HG03460 (cell line): ENCODE results near the gene SULT1A2.
"Not testable (repeated sequence)": the region's sequence is repeated elsewhere in the genome, so short reads cannot be mapped to it uniquely, and the experiment has no call there.

Source experiments
- ATAC-seq: cut with Tn5 transposase; IDR thresholded peaks from one replicate; pipeline ENCODE4 v1.9.1; 2021; ENCODE audit not compliant: unreplicated experiment

Gene SULT1A2

DNA sequence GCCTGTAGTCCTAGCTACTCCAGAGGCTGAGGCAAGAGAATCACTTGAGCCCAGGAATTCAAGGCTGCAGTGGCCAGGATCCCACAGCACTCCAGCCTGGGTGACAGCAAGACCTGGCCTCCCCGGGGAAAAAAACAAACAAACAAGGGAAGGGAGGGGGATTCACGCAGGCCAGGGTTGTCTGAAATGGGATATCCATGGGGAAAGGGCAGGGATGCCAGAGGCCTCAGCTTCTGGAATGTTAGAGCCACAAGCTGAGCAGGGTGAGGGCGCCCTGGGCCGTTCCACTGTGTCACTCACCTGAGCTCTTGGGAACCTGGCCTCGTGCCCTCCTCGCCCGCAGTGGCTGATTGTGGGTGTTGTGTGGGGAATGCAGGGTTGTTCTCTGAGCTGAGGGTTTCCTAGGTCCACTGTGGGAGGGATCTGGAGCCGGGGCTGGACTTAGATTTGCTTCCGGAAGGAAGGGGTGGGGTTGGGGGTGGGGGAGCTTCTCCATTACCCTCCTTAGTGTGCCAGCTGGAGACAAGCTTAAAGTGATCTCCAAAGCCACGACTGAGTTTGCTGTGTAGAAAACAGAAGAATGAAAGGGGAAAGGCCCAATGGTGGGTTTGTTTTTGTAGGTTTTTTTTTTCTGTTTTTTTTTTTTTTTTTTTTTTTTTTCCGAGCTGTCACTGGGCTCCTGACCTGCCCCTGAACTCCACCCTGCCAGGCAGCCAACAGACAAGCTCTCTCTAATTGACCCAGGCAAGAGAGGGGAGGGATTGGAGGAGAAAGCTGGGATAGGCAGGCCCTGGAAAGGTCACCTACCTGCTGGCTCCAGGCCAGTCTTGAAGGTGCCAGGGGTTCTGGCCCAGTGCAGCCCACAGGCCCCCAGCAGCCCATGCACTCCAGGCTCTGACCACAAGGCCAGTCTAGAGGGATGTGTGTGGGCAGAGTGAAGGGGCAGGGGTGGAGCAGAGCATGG lies 13.1 kb upstream of the SULT1A2 start, which contains the start of gene SULT1A1:
Gene SULT1A1 (minus strand): TSS at position 414 of the 964 bp plus-strand sequence. CDS start 1,189 bp downstream, outside the sequence.
- ATAC-seq = no peak

DNA sequence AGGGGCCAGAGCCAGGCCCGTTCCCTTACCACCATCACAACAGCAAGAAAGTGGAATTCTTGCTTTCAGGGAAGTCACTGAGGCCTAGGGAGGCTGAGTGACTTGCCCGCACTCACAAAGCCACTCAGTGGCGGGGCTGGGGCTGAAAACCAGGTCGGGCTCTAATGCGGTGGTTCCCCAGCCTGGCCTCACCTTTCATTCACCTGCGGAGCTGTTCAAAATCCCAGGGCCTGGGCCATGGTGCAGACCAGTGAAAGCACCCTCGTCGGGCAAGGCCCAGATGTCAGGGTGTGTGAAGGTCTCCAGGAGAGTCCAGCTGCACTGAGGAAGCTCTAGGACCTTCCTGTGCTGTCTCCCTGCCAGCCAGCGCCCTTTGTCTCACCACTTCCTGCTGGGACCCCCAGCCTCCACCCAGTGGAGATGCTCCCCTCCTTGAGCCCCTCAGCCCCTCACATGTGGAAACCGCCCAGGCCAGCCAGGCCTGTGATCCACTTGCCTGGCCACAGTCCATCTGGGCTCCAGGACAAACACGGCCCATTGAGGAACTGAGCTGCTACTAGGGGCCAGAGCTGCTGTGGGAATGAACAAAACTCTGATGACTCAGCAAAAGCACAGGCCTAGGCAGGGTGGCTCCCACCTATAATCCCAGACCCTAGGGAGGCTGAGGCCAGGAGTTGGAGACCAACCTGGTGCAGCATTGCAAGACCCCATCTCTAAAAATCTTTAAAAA lies 12.2 kb upstream of the SULT1A2 start:
- not testable (repeated sequence) for ATAC-seq

DNA sequence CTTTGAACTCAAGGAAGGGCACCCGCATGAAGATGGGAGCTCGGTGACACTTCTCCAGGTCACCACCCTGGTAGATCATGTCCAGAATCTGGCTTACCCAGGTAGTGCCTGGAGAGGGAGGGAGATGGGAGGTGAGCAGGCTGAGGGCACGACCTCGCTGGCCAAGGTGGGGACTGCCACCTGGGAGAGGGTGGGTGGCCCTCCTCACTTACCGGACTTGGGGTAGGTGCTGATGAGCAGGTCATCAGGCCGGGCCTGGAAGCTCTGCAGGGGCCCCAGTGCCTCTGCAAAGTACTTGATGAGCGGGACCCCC lies 11.6 kb upstream of the SULT1A2 start:
- not testable (repeated sequence) for ATAC-seq

DNA sequence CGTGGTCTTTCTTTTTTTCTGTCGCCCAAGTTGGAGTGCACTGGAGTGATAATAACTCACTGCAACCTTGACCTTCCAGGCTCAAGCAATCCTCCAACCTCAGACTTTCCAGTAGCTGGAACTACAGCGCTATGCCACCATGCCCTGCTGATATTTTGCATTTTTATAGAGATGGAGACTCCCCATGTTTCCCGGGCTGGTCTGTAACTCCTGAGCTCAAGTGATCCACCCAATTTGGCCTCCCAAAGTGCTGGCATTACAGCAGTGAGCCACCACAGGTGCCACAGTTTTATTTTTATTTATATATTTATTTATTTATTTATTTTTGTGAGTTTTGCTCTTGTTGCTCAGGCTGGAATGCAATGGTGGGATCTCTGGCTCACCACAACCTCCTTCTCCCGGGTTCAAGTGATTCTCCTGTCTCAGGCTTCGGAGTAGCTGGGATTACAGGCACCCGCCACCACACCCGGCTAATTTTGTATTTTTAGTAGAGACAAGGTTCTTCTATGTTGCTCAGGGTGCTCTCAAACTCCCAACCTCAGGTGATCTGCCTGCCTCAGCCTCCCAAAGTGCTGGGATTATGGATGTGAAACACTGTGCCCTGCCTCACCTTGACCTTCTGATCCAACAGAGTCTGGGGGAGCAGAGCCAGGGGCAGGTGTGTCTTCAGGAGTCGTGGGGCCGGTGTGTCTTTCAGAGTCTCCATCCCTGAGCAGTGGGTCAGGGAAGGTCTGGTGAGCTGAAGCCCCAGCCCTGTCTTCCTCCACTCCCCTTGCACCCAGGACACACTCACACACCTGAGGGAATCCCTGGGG lies 11.0 kb upstream of the SULT1A2 start:
- not testable (repeated sequence) for ATAC-seq

DNA sequence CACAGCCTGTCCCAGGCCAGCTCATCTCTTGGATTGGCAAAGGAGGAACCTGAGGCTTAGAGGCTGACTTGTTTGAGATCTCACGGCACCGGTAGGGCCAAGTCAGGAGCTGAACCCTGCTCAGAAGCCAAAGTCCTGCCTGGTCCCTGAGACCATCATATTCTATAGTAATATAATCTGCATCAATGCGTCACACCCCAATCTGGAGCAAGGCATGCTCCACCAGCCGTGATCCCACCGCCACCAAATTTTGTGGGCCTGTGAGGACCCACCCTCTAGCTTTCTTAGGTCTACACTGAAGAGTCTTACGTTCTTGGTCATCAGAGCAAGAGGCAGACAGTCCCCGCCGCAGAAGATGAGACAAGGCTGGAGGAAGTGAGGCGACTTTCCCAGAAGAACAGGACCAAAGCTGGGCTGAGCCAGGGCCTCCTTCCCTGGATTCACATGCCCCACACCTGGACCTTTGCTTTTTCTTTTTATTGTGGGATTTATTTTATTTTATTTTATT lies 10.3 kb upstream of the SULT1A2 start:
- no peak for ATAC-seq

DNA sequence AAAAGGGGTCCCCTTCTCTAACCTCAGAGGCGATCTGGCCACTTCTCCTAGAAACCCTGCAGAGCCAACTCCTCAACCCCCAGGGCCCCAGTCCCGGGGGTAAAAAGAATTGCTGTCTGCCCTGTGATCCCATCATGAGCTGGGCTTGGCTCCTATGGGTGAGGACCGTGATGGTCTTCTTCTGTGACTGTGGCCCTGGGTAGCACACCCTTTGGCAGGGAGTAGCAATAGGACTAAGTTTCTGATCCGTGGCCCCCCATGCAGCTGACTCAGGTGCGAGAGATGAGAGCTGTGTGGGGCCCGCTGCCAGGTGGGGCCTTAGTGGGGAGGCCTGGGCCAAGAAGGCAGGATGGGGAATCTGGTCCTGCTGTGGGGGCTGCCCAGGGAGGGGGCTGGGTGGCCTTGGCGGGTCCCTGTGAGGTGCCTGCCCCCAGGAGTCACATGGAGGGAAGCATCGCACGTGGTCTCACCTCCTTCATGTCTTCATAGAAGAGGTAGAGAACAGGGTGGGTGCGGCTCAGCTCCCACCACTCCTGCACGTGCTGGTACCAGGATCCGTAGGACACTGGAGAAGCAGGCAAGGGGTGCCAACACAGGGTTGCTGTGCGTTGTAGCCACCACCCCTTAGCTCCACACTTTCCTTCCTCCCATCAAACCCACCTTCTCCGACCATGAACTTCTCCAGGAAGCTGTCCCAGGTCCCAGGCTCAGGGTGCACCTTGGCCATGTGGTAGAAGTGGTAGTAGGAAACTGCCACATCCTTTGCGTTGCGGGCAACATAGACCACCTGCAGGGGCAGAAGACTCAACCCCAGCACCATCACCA lies 9.7 kb upstream of the SULT1A2 start:
- no peak for ATAC-seq

DNA sequence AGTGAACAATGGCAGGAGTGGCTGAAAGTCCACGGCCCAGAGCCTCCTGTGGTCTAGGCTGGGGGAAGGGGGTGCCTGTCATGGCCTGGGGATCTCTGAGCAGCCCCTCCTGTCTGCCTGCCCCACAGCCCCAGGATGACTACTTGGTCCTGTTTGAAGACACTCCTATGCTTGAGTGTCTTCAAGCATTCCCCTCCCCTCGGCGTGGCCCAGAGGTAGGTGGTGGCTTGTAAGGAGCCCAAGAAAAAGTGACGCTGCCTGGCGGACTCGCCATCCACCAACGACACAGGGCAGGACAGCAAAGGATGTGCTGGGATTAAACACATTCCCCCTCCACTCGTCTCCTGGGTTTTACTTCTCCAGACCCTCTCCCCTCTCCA lies 7.3 kb upstream of the SULT1A2 start:
- ATAC-seq = no peak

DNA sequence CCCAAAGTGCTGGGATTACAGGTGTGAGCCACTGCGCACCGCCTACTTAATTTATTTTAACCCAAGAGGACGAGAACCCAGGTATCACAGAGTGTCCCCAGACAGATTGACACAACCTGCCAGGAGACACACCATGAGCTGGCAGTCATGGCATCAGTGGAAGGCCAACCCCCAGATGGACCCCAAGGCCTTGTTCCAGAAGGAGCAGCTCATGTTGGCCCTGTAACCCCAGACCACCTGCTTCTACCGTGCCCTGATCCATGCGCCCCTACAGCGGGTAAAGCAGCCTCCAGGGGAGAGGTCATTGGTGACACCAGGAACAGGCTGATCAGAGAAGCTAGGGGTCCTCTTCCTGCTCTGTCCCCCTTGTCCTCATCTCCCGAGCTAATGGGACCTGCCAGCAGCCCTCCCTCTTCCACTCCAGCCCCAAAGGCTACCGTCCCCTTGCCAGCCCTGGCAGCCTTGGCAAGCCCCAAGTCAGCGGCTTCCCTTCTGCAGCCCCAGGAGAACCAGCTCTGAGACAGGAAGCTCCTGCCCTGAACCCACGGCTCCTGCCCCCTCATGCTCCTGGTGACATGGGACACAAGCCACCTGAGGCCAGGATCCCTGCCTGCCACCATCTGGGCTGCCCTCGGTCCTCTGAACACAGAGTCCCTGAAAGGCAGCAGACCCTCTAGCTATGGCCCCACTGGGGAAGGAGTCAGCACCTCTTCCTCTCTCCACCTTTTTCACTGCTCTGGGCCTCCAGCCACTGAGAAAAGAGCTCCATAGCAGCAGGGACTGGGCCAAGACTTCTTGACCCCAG lies 6.7 kb upstream of the SULT1A2 start:
- no peak for ATAC-seq

DNA sequence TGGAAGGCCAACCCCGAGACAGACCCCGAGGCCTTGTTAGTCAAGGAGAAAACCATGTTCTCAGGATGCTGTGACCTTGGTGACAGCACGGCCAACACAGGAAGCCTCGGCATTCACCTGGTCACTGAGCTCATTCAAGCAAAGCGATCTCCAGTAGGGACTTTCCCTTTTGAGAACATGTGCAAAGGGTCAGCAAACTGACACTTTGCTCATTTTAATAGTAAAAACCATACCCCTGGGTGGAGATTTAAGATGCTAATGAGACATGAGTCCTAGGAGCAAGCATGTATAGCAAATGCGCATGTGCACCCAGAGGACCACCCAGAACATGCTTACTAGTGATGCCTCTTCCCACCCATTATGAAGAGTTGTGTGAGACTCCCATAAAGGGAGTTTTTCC lies 5.7 kb upstream of the SULT1A2 start:
- ATAC-seq = no peak

DNA sequence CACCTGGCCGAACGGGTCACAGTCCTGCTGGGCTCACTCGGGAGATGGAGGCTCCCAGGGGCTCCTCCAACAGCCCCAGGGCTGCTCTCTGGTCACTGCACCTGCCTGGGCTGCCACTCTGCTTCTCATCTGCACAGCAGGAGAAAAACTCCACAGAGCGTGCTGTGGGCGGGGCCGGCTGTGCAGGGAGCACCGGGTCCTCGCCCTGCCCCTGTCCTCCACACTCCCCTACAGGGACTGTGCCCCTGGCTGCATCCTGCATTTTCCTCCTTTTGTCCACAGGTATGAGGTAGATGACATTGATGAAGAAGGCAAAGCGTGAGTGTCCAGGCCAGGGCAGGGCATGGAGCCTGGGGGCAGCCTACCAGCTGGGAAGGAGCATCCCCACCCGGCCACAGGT lies 5.2 kb upstream of the SULT1A2 start:
- ATAC-seq = not testable (repeated sequence)

DNA sequence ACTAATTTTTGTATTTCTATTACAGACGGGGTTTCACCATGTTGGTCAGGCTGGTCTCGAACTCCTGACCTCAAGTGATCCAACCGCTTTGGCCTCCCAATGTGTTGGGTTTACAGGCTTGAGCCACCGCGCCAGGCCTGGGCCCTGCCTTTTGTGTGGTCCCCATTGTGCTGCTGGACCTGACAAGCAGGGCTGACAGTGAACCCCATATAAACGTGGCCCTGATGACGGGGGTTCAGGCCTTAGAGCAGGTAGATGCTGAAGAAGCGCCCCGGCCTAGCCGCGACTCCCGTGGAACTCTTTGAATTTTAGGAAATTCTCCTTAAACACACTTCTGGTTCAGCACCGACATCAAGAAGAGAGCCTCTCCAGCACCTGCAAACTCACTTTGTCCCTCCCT lies 4.7 kb upstream of the SULT1A2 start:
- ATAC-seq = not testable (repeated sequence)

DNA sequence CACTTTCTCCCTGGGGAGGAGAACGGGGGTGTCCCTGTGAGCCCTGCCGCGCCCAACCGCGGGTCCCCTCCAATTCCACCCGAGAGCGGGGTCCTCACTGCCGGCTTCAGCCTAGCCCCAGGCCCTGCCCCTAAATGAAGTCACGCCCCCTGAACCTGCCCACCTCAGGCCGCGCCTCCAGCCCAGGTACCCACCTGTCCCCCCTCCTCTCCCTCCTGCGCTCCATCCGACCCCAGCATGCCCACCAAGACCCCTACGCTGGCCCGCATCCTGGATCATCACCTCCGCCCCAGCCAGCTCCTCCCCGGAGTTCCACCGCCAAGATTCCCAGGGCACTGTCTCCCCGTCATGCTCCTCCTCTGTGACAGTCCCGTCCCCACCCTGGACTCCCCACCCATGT lies 4.1 kb upstream of the SULT1A2 start:
- ATAC-seq = not testable (repeated sequence)

DNA sequence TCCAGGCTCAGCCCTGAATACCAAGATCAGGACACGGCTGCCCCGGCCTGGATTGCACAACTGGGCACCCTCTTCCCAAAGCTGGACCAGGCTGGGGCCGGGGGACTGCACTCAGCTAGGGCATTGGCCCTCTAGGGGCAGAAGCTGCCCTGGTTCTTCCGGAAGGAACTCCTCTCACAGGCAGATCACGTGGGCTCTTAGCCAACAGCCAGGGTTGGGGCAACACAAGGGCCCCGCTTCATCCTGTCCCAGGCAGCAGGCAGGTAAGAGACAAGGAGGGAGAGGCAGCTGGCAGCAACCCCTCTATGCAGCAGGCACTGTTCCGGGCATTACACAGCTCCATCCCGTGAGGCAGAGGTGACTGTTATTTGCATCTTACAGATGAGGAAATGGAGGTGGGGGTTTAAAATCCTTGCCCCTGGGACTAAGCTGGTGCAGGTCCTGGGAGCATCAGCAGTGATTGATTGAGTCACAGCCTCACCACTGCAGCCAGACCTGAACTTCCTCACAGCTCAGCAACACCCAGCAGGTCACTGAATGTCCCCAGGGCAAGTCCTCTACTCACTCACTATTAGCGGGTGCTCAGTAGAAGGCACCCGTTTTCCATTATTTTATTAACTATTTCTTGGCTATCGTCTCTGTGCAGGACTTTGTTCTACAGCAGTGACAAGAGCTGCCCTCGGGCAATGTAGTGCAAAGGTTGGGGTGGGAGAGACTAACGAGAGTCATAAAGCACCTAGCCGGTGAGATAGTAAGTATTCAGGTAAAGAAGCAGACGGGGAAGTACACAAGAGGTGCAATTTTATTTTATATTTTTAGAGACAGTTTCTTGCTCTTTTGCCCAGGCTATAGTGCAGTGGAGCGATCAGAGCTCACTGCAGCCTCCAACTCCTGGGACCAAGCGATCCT lies 2.8 kb upstream of the SULT1A2 start:
- ATAC-seq = peak; percentile 73

DNA sequence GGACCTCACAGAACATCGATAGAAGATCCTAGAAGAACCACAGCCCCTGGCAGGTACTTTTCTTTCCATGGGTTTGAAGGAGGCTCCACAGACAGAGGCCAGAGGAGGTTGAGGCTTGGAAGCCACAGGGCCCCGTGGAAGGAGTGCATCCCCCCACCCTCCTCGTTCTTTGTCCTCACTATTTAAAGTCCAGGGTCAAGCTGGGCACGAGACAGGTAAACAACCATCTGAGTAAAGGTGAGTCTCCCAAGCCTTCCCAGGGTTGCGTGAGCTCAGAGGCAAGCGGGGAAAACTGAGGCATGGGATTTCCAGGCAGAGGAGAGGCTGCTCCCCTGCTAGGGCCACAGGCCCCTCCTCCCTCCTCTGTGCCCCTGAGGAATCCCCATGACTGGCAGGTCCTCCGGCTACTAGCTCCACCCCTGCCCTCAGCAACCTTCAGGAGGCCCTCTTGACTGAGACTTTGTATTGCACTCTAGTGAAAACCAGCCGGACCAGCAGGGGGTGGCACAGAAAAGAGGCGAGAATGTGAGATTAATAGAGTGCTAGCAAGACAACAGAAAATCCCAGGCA lies 927 bp upstream of the SULT1A2 start:
- ATAC-seq = no peak

DNA sequence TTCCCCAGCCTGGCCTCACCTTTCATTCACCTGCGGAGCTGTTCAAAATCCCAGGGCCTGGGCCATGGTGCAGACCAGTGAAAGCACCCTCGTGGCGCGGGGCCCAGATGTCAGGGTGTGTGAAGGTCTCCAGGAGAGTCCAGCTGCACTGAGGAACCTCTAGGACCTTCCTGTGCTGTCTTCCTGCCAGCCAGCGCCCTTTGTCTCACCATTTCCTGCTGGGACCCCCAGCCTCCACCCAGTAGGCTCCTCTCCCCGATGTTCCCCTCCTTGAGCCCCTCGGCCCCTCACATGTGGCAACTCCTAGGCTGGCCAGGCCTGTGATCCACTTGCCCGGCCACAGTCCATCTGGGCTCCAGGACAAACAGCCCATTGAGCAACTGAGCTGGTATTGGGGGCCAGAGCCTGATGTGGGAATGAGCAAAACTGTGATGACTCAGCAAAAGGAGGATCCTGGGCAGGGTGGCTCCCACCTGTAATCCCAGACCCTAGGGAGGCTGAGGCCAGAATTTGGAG lies 677 bp downstream of the SULT1A2 start:
- ATAC-seq = no peak

DNA sequence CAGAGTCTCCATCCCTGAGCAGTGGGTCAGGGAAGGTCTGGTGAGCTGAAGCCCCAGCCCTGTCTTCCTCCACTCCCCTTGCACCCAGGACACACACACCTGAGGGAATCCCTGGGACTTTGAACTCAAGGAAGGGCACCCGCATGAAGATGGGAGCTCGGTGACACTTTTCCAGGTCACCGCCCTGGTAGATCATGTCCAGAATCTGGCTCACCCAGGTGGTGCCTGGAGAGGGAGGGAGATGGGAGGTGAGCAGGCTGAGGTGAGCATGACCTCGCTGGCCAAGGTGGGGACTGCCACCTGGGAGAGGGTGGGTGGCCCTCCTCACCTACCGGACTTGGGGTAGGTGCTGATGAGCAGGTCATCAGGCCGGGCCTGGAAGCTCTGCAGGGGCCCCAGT lies 1.4 kb downstream of the SULT1A2 start:
- not testable (repeated sequence) for ATAC-seq

DNA sequence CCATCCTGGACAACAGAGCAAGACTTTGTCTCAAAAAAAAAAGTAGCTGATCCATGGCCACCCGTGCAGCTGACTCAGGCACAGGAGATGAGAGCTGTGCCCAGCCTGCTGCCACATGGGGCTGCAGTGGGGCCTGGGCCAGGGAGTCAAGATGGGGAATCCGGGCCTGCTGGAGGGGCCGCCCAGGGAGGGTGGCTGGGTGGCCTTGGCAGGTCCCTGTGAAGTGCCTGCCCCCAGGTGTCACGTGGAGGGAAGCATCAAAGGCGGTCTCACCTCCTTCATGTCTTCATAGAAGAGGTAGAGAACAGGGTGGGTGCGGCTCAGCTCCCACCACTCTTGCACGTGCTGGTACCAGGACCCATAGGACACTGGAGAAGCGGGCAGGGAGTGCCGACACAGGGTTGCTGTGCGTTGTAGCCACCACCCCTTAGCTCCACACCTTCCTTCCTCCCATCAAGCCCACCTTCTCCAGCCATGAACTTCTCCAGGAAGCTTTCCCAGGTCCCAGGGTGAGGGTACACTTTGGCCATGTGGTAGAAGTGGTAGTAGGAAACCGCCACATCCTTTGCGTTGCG lies 3.8 kb downstream of the SULT1A2 start:
- ATAC-seq = no peak
